NCI-H510A treated with DMSO at 0.1 percent for 48 hours (cell line): ENCODE measurements around the gene SMG9.
"Not testable (repeated sequence)": the region's sequence is repeated elsewhere in the genome, so short reads cannot be mapped to it uniquely, and the experiment has no call there.

Experiments
- DNase-seq: peaks from one replicate; lab custom pipeline; 2025; lab: John Stamatoyannopoulos, UW

The SMG9 gene

GRCh38 chr19:43690890-43691289, 63.9 kb downstream of the SMG9 start:
- no peak for DNase-seq

DNA sequence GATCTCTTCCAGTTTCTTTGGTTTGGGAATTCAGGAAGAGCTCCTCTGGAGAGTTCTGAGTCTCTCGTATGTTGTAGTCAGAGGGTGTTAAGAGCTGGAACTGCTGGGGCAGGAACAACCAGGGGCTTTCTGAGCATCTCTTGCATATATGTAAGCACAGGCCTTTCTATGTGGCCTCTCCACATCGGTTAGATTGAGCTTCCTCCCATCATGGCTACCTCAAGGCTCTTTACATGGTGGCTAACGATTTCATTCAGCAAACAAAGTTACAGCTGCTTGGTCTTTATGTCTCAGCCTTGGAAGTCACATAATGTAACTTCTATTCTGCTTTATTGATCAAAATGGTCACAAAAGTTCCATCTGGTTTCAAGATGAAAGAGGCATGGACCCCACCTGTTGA, 64.3 kb downstream of the SMG9 start:
- no peak for DNase-seq

DNA sequence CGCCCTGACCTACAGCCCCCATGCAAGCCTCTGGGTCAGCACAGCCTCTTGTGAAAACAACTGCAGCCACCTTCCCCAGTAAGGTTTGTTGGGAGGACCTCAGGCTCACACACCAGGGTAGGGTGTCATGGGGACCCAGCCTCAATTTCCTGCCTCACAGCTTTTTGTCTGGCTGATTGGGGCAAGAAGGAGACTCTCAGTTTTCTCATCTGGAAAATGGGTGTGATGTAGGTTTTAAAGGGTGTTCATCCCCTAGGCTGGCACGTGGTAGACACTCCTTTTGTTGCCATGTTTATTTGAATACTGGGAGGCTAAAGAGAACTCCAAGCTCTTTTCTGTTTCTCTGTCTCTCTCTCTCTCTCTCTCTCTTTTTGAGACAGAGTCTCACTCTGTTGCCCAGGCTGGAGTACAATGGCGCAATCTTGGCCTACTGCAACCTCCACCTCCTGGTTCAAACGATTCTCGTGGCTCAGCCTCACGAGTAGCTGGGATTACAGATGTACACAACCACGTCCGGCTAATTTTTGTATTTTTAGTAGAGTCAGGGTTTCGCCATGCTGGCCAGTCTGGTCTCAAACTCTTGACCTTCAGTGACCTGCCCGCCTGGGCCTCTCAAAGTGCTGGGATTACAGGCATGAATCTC, 66.6 kb downstream of the SMG9 start:
- no peak for DNase-seq

- no peak for DNase-seq
Measured at GRCh38 chr19:43687660-43687997, 67.1 kb downstream of the SMG9 start.

GRCh38 chr19:43684326-43684725, 70.4 kb downstream of the SMG9 start:
- DNase-seq: no peak

- DNase-seq: no peak
Measured at GRCh38 chr19:43683905-43684304, 70.9 kb downstream of the SMG9 start.

GRCh38 chr19:43682824-43683661, 71.7 kb downstream of the SMG9 start:
- DNase-seq: no peak

GRCh38 chr19:43682269-43682668, 72.5 kb downstream of the SMG9 start:
- not testable (repeated sequence) for DNase-seq

GRCh38 chr19:43681821-43682220, 72.9 kb downstream of the SMG9 start:
- DNase-seq: no peak

GRCh38 chr19:43678512-43679261, 76.1 kb downstream of the SMG9 start:
- no peak for DNase-seq
